ENCODE results near the gene NUDT16L1.
"Not testable (repeated sequence)": the region's sequence is repeated elsewhere in the genome, so short reads cannot be mapped to it uniquely, and the experiment has no call there.

The NUDT16L1 gene

DNA sequence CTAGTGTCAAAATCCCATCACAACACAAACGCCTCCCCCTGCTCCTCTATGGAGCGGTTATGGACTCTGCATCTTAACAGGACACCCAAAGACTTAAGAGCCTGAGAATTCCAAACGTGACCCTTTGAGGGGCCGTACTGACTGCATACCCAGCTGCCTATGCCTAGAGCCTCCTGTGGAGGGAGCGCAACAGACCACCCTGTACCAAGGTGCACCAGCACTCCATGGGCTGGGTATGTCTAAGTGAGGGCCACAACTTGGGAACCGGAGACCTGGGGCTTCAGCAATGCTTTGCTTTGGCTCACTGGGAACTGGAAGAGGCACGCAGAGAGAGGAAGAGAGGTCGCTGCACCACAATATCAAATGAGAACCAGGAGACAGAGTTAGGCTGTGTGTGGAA is 35.3 kb downstream of the NUDT16L1 start:
- no peak for DNase-seq

DNA sequence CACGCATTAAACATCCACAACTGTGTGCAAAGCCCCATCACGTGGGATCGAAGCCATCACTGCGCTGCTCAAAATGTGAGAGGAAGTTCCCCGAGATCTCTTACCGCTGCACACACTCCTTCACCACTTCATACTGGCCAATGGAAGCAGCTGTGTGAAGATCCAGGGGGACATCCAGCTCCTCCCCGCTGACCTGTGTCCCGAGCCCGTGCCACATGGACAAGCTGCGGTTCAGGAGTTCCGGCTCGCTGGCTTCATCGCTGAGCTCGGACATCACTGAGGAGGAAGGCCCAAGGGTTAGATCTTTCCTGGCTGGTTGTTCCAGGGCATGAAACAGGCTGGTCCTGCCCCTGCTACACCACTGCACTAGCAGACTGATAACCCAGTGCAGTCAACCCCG is 36.5 kb downstream of the NUDT16L1 start:
- DNase-seq = no peak

DNA sequence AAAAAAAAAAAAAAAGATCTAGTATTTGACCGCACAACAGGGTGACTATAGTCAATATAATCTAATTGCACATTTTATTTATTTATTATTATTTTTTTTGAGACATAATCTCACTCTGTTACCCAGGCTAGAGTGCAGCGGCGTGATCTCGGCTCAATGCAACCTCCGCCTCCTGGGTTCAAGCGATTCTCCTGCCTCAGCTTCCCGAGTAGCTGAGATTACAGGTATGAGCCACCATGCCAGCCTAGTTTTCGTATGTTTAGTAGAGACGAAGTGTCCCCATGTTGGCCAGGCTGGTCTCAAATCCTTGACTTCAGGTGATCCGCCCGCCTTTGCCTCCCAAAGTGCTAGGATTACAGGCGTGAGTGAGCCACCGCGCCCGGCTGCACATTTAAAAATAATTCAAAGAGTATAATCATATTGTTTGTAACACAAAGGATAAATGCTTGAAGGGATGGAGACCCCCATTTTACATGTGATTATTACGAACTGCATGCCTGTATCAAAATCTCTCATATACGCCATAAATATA is 39.9 kb downstream of the NUDT16L1 start:
- DNase-seq = no peak

DNA sequence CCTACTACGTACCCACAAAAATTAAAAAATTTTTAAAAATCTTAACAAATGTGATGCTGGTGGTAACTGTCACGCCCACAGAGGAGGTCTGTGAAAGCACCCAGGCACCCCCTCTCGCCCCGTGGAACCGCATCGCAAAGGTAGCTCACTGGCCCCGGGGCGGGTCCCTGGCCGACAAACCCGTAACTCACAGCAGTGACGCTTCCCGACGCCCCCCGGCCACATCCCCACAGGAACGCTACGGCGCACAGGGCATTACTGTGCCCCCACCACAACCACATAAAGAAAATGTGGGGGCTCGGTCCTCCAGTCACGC is 40.3 kb downstream of the NUDT16L1 start:
- DNase-seq = peak; percentile 30

DNA sequence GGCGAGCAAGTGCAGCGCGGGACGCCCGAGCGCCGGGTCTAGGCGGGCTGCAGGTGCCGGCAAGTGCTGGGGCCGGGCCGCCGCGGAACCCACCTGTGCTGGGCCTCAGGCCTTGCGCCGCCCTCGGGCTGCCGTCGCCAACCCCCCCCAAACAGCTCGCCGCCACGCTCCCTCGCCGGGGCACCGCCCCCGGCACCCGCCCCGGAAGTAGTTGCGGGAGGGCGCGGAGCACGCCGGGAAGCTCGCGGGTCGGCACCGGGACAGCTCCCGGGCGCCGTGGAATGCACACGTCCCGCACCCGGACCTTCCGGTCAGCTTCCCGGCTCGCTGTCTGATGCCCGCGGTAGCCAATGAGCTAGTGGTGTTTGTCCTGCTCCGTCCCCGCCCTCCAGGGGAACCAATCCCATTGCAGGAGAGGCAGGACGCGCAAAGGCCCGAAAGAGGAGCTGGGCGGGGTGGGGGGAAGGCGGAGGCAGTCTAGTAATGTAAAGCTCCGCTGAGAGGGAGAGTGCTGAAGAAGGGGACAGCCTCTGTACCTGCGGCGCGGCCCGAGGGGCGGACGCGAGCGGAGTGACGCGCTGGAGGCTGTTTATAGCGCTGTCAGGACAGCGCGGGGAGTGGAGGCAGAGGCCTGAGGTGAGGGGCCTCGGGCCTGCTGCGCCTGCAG is 40.8 kb downstream of the NUDT16L1 start, which contains the start of the genes ANKS3 and DNAAF8:
ANKS3 (minus strand) TSS at position 209 of the 667 bp plus-strand sequence. CDS start 4,122 bp downstream, outside the sequence.
DNAAF8 (plus strand) TSS at position 475 of the 667 bp plus-strand sequence. CDS start 1,978 bp downstream, outside the sequence.
- peak; percentile 82 for DNase-seq

DNA sequence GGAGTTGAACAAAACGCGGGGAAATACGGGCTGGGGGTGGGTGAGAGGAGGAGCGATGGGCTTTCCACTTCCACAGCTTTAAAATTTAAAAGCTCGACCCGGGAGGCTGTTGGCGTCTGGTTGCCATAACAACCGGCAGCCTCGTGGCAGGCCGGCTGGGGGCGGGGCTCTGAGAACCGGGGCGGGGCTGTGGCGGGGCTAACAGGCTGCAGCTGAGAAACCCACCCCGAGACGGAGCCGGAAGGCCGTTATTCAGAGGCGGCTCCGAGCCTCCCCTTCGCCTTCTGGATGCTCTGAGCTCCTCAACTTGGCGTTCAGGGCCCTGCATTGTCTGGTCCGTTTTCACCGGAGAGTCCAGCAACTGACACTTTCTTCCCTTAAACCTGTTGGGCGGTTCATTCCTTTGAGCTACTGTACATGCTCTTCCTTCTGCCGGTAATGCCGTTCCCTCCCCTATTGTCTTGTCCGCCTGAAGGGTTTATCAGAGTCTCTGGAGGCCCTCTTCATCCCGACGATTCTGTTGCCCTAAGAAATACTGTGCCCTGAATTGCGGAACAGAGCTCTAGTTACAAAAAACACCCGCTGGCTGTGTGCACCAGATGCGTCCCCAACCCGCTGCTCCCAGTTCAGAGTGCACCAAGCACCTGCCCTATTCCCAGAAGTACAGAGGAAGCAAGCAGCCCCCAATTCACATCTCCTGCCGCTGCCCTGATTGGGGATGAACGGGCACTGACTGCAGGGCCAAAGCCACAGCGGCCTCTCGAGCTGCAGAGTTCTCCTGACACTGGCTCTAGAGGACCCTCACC is 41.6 kb downstream of the NUDT16L1 start:
- DNase-seq = peak; percentile 94

DNA sequence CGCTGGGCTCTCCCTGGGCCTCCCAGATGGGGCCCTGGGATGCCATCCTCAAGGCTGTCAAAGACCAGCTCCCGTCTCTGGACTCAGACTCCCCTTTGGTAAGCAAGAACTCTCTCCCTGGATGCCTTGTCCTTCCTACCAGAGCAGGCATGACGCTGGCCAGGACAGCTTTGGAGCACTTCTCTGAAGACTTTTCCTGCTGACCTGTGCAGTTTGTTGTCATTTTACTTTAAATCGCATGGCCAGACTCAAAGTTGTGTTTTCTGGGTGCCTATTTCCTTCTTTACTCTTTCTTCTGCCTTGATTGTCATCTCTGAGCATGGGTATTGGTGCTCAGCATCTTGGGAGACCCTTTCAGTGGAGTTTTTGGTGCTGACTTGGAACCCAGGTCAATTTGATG is 43.2 kb downstream of the NUDT16L1 start:
- DNase-seq = no peak

DNA sequence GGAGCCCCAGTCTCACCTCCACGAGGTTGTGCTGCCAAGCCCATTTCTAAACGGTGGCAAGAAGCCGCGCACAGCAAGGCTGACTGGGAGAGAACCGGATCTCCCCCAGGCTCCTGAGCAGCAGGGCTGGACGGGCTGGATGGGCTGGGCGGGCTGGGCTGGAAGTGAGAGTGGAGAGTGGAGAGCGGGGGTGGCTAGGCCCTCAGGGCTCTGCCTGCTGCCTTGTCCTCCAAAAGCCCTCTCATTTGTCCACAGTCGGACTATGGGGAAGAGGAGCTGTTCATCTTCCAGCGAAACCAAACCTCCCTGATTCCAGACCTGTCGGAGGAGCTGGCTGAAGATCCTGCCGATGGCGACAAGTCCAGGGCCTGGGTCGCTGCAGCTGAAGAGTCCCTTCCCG is 44.2 kb downstream of the NUDT16L1 start:
- no peak for DNase-seq

DNA sequence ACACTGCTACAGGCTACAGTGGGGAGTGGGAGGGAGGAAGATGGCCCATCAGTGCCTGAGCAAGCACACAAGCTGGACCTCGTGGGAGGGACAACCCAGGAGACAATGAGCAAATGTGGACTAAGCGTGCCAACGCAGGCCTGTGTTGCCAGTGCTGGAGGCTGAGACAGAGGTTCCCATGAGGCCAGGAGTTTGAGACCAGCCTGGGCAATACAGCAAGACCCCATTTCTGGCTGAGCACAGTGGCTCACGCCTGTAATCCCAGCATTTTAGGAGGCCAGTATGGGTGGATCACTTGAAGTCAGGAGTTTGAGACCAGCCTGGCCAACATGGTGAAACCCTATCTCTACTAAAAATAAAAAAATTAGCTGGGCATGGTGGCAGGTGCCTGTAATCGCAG is 45.0 kb downstream of the NUDT16L1 start:
- DNase-seq = not testable (repeated sequence)

DNA sequence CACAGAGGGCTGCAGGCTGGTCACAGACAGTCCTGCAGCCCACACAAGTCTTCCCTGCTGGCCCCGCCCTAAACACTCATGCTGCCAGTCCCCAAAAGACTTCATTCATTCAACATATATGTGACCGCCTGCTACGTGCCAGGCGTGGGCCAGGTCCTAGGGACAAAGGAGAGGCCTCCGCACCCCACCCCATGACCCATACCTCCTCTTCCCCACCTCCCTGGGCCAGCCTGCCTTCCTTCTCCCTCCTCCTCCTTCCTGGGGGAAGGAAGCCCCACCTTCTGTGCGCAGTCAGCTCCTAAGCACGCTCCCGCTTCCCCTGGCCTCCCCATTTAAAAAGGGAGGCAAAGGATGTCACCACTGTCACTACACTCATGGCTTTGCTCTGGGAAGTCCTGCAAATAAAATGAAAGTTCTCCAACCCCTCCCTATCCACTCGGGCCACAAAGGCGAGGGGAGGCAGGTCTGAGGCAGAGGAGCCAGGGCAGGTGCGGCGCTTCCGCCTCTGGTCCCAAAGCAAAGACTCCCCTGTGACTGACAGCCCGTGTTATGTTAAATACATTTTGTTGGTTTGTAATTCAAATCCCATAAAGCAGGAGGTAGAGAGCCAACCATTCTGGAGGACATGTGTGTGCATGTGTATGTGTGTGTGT is 50.0 kb downstream of the NUDT16L1 start:
- no peak for DNase-seq

DNA sequence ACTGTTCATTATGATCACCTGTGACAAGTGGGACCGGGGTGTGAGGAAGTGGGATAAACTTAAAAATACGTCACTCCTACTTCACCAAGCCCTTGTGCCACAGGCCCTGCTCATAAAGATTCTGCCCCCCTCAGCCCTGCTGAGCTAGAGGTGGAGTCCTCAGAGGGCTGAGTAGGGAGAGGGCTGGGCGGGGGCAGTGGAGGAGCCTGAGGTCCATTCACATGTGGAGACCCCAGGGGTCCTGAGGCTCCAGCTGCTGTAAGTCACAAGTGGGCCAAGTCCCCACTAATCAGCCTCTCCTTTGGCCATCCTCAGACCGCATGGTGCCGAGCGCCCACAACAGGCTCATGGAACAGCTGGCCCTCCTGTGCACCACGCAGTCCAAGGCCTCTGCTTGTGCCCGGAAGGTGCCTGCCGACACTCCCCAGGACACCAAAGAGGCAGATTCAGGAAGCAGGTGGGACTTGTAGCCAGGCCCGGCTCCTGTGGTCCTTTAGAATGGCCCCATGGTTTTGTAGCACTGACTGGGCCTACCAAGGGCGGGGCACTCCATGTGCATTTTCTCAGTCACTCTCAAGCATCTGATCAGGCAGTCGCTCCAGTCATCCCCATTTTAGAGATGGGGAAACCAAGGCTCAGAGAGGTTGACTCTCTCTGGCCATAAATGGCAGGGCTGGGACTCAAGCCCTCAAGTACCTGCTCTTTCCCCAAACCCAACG is 51.4 kb downstream of the NUDT16L1 start:
- no peak for DNase-seq

DNA sequence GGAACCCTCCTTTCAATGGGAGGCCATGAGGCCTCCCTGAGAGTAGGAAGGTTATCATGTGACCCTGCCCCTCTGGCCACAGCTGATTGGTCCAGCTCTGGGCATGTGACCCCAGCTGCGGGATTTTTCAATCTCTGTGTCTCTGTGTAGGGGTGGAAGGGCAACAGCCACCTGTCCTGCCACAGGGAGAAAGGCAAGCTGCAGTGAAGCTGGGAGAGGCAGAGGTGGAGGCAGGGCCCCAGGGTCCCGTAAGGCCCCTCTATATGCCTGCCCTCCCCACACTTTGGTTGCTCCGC is 51.9 kb downstream of the NUDT16L1 start:
- no peak for DNase-seq
